HCT116 (cell line): ENCODE data around the gene GALP.

Experiments
- ATF3 ChIP-seq: IDR thresholded peaks from 2 replicates; pipeline ENCODE4 v1.6.1; 2012
- CEBPB ChIP-seq: IDR thresholded peaks from 2 replicates; pipeline ENCODE4 v1.6.1; 2012; ENCODE audit warnings: low read depth
- CTCF ChIP-seq, 3 experiments: fragments of 200-600 bp in 1 of 3; sonication (generic) in 1 of 3; IDR thresholded peaks in 2 of 3; conservative IDR thresholded peaks in 1 of 3; 2 replicates each; pipeline ENCODE4 v1.5.1; 2012 to 2017; ENCODE audit warnings: low read depth in 2 of 3, low read length in 2 of 3, antibody characterized with exemption in 1 of 3, borderline replicate concordance in 1 of 3, control low read depth in 1 of 3, mild to moderate bottlenecking in 1 of 3, mixed read lengths in 1 of 3, mixed run types in 1 of 3, moderate library complexity in 1 of 3; ENCODE audit not compliant: insufficient read depth in 1 of 3
- EGR1 ChIP-seq: IDR thresholded peaks from 2 replicates; pipeline ENCODE4 v1.6.1; 2012; ENCODE audit warnings: low read depth
- EZH2 ChIP-seq: fragments of 200-600 bp; sonication (generic); IDR thresholded peaks from 2 replicates; pipeline ENCODE4 v1.6.1; 2017; ENCODE audit warnings: antibody characterized with exemption, mixed run types
- EZH2phosphoT487 ChIP-seq: fragments of 200-600 bp; IDR thresholded peaks from 2 replicates; pipeline ENCODE4 v1.6.1; 2018; ENCODE audit warnings: antibody characterized with exemption, borderline replicate concordance
- MAX ChIP-seq: IDR thresholded peaks from 2 replicates; pipeline ENCODE4 v1.6.1; 2012
- POLR2A ChIP-seq: IDR thresholded peaks from 2 replicates; pipeline ENCODE4 v1.7.0; 2011; ENCODE audit warnings: borderline replicate concordance; ENCODE audit not compliant: insufficient read depth, insufficient read length; ENCODE audit errors: extremely low read depth
- POLR2AphosphoS5 ChIP-seq: IDR thresholded peaks from 2 replicates; pipeline ENCODE4 v1.6.1; 2011; ENCODE audit warnings: mild to moderate bottlenecking, low read depth, low read length, moderate library complexity
- RAD21 ChIP-seq: IDR thresholded peaks from 2 replicates; pipeline ENCODE4 v1.6.1; 2012; ENCODE audit warnings: low read depth, mild to moderate bottlenecking
- SIN3A ChIP-seq: IDR thresholded peaks from 2 replicates; pipeline ENCODE4 v1.6.1; 2012; ENCODE audit warnings: low read depth
- TCF7L2 ChIP-seq: IDR thresholded peaks from 2 replicates; pipeline ENCODE4 v1.7.0; 2011; ENCODE audit warnings: borderline replicate concordance, inconsistent platforms; ENCODE audit not compliant: insufficient read depth, insufficient read length; ENCODE audit errors: extremely low read depth
- YY1 ChIP-seq: IDR thresholded peaks from 2 replicates; pipeline ENCODE4 v1.6.1; 2011; ENCODE audit warnings: low read length, low read depth, moderate library complexity, mild to moderate bottlenecking; ENCODE audit not compliant: insufficient replicate concordance; ENCODE audit errors: extremely low read depth
- TF ChIP-seq, protein P1 (sequence below): IDR thresholded peaks from 2 replicates; pipeline ENCODE4 v1.6.1; 2012; ENCODE audit warnings: low read depth

DNA sequence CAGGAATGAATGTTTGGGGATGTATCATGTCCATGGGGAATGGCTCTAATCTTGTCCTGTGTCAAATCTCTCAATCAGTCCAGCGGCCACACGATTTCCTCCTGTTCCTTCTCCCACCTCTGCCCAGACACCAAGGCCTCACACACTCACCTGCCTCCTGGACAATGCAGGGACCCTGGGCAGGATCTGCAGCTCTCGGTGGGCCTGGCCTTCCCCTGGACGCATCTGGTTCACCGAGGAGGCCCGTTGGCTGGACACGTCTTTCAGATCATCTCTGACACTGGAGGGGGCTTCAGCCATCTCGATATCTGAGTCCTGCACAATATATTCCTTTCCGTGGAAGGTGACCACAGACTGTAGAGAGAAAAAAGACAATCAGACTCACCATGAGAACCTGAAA, 47.7 kb downstream of the GALP start:
- TF ChIP-seq MAX (no peak), POLR2AphosphoS5 (no peak), EZH2phosphoT487 (no peak), EZH2 (no peak), CTCF (IDR thresholded peaks at IDR 0.05 in 2 of 3, conservative IDR thresholded peaks at IDR 0.05 in 1 of 3; ENCODE audit: borderline replicate concordance in 1 of 3, insufficient read depth in 1 of 3, low read depth in 2 of 3, low read length in 2 of 3) (no peak), SIN3A (no peak), POLR2A (no peak), CEBPB (no peak), YY1 (no peak), ATF3 (no peak), EGR1 (no peak), RAD21 (no peak), TCF7L2 (no peak)
- TF ChIP-seq, protein P1, sequence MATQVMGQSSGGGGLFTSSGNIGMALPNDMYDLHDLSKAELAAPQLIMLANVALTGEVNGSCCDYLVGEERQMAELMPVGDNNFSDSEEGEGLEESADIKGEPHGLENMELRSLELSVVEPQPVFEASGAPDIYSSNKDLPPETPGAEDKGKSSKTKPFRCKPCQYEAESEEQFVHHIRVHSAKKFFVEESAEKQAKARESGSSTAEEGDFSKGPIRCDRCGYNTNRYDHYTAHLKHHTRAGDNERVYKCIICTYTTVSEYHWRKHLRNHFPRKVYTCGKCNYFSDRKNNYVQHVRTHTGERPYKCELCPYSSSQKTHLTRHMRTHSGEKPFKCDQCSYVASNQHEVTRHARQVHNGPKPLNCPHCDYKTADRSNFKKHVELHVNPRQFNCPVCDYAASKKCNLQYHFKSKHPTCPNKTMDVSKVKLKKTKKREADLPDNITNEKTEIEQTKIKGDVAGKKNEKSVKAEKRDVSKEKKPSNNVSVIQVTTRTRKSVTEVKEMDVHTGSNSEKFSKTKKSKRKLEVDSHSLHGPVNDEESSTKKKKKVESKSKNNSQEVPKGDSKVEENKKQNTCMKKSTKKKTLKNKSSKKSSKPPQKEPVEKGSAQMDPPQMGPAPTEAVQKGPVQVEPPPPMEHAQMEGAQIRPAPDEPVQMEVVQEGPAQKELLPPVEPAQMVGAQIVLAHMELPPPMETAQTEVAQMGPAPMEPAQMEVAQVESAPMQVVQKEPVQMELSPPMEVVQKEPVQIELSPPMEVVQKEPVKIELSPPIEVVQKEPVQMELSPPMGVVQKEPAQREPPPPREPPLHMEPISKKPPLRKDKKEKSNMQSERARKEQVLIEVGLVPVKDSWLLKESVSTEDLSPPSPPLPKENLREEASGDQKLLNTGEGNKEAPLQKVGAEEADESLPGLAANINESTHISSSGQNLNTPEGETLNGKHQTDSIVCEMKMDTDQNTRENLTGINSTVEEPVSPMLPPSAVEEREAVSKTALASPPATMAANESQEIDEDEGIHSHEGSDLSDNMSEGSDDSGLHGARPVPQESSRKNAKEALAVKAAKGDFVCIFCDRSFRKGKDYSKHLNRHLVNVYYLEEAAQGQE, result no peak
